Keratinocyte (primary cell): ENCODE data around the gene TAS1R3. TPM values are rescaled to one million over a fixed set of nuclear protein-coding genes. Genes with fewer than 3 reads are reported as not detected.

Source experiments
- DNase-seq: peaks from one replicate; pipeline ENCODE4 v3.0.0-alpha.2; 2011; ENCODE audit warnings: low read depth, missing footprints, low spot score
- FAIRE-seq: peaks from 2 replicates; lab custom pipeline; 2011; peaks lifted over from hg19 to GRCh38; lab: Jason Lieb, UNC
- H2AFZ ChIP-seq: 2 replicates; pipeline ENCODE4 v1.6.0; 2012; ENCODE audit warnings: low read length, control low read depth, inconsistent platforms; ENCODE audit not compliant: control insufficient read depth
- H3K27ac ChIP-seq: 2 replicates; pipeline ENCODE4 v1.5.1; 2011; ENCODE audit warnings: low read length; ENCODE audit not compliant: control insufficient read depth, insufficient read depth
- H3K27me3 ChIP-seq: 3 replicates; pipeline ENCODE4 v1.6.0; 2011; ENCODE audit warnings: low read length; ENCODE audit not compliant: control insufficient read depth, insufficient read depth; ENCODE audit errors: extremely low read depth
- H3K36me3 ChIP-seq, 2 experiments: 2 replicates in 1 of 2; 3 replicates in 1 of 2; pipeline ENCODE4 v1.5.1; 2011; ENCODE audit warnings: low read length in 2 of 2, mild to moderate bottlenecking in 1 of 2; ENCODE audit not compliant: control insufficient read depth in 2 of 2, insufficient read depth in 2 of 2; ENCODE audit errors: extremely low read depth in 1 of 2
- H3K4me1 ChIP-seq: 3 replicates; pipeline ENCODE4 v1.5.1; 2011; ENCODE audit warnings: low read length; ENCODE audit not compliant: control insufficient read depth, insufficient read depth; ENCODE audit errors: extremely low read depth
- H3K4me2 ChIP-seq: 3 replicates; pipeline ENCODE4 v1.6.0; 2011; ENCODE audit warnings: low read depth, low read length; ENCODE audit not compliant: control insufficient read depth, insufficient read depth; ENCODE audit errors: extremely low read depth
- H3K4me3 ChIP-seq, 3 experiments: fragments of 200-600 bp in 1 of 3; sonication (generic) in 1 of 3; 2 replicates in 2 of 3; 3 replicates in 1 of 3; pipeline ENCODE4 v1.5.1; 2011 to 2016; ENCODE audit warnings: low read length in 3 of 3, mild to moderate bottlenecking in 3 of 3, control low read depth in 2 of 3, inconsistent platforms in 1 of 3, low read depth in 1 of 3, mixed read lengths in 1 of 3, mixed run types in 1 of 3, moderate library complexity in 1 of 3; ENCODE audit not compliant: control insufficient read depth in 2 of 3, insufficient read depth in 2 of 3; ENCODE audit errors: extremely low read depth in 1 of 3
- H3K79me2 ChIP-seq: 2 replicates; pipeline ENCODE4 v1.6.0; 2012; ENCODE audit warnings: low read length; ENCODE audit not compliant: control insufficient read depth, insufficient read depth
- H3K9ac ChIP-seq: 3 replicates; pipeline ENCODE4 v1.6.0; 2011; ENCODE audit warnings: low read length; ENCODE audit not compliant: control insufficient read depth, insufficient read depth; ENCODE audit errors: extremely low read depth
- H3K9me1 ChIP-seq: 3 replicates; pipeline ENCODE4 v1.6.0; 2011; ENCODE audit warnings: low read length; ENCODE audit not compliant: control insufficient read depth, insufficient read depth; ENCODE audit errors: extremely low read depth
- H3K9me3 ChIP-seq: 2 replicates; pipeline ENCODE4 v1.5.1; 2012; ENCODE audit warnings: low read depth, low read length; ENCODE audit not compliant: control insufficient read depth
- H4K20me1 ChIP-seq: 3 replicates; pipeline ENCODE4 v1.6.0; 2011; ENCODE audit warnings: low read length; ENCODE audit not compliant: control insufficient read depth, insufficient read depth; ENCODE audit errors: extremely low read depth
- EZH2 ChIP-seq: IDR thresholded peaks from one replicate; pipeline ENCODE4 v1.6.1; 2012; ENCODE audit warnings: inconsistent platforms, mild to moderate bottlenecking, low read length, moderate library complexity
- dilution Hi-C: fragments of 300-500 bp; cut with MboI; formaldehyde crosslinking; loops from one replicate; pipeline ENCODE4 v1.7.0; 2020; ENCODE audit warnings: low sequenced_read_pairs; ENCODE audit not compliant: extremely low pct_ligation_motif_present
- polyA plus RNA-seq, 5 experiments: library from polyadenylated mRNA; depleted of rRNA in 3 of 5; stranded (reverse) in 3 of 5; stranded (forward) in 1 of 5; unstranded in 1 of 5; fragments of >200 nt; gene quantifications; 1 replicate in 1 of 5; 2 replicates in 3 of 5; 3 replicates in 1 of 5; pipeline versions ENCODE4 v1.2.1 to v1.2.3, GENCODE V29; 2011 to 2012; ENCODE audit warnings: missing spikeins in 2 of 5, low read depth in 1 of 5, low replicate concordance in 1 of 5
- TF ChIP-seq, protein P1 (sequence below), 3 experiments: IDR thresholded peaks in 1 of 3; conservative IDR thresholded peaks in 1 of 3; optimal IDR thresholded peaks in 1 of 3; 2 replicates in 2 of 3; 3 replicates in 1 of 3; pipeline versions ENCODE3 to v1.5.1; 2011; ENCODE audit warnings: low read length in 3 of 3, mild to moderate bottlenecking in 3 of 3, moderate library complexity in 2 of 3, control low read depth in 1 of 3, inconsistent platforms in 1 of 3; ENCODE audit not compliant: insufficient read depth in 2 of 3; ENCODE audit errors: extremely low read depth in 1 of 3

TAS1R3 gene
- polyA plus RNA-seq, 1 donor (not counting 4 experiments of a cell fraction or from before 2014, with no cell fraction given), result 0.04 TPM

DNA sequence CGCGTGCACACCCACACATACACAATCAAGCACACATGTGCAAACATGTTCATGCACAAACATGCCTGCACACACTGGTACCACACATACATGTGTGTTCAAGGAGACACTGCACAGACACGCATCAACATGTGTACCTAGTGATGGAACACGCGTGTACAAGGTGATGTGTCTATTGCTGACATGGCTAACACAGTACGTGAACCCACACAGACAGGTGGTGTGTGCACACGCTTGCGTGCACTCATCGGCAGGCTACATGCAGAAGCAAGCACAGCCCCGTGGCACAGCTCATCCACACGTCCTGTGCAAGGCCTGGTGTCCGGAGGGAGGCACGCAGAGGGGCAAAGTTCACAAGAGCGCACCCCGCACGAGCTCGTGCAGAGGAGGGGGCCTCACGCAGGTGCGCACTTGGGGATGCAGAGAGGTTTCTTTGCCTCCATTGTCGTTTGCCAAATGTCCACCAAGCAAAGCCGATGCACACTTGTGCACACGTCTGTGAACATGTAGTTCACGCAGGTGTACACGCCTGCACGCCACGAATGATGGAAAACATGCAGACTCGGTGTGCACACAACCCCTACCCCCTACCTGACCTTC, 24.3 kb upstream of the TAS1R3 start:
- DNase-seq (no peak), FAIRE-seq (peak; percentile 48)
- Histone ChIP-seq H3K27ac (peak overlapping the region; percentile 91), H3K4me3 (peak overlapping the region; percentile 76 to 87 (median 78)), H3K9me3 (no peaks in the 10 kb centered on the region), H4K20me1 (peaks cover 3% of the 10 kb centered on the region), H3K9me1 (no peaks in the 10 kb centered on the region), H2AFZ (no peak overlapping the region), H3K79me2 (peaks cover 24% of the 10 kb centered on the region), H3K27me3 (no peaks in the 10 kb centered on the region), H3K9ac (peak overlapping the region; percentile 69), H3K36me3 (peaks cover 11 to 13% of the 10 kb centered on the region in 2 experiments), H3K4me2 (peak overlapping the region; percentile 71), H3K4me1 (peaks cover 60% of the 10 kb centered on the region)
- TF ChIP-seq, protein P1, sequence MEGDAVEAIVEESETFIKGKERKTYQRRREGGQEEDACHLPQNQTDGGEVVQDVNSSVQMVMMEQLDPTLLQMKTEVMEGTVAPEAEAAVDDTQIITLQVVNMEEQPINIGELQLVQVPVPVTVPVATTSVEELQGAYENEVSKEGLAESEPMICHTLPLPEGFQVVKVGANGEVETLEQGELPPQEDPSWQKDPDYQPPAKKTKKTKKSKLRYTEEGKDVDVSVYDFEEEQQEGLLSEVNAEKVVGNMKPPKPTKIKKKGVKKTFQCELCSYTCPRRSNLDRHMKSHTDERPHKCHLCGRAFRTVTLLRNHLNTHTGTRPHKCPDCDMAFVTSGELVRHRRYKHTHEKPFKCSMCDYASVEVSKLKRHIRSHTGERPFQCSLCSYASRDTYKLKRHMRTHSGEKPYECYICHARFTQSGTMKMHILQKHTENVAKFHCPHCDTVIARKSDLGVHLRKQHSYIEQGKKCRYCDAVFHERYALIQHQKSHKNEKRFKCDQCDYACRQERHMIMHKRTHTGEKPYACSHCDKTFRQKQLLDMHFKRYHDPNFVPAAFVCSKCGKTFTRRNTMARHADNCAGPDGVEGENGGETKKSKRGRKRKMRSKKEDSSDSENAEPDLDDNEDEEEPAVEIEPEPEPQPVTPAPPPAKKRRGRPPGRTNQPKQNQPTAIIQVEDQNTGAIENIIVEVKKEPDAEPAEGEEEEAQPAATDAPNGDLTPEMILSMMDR (optimal IDR thresholded peaks at IDR 0.05 in 1 of 3, IDR thresholded peaks at IDR 0.05 in 1 of 3, conservative IDR thresholded peaks at IDR 0.05 in 1 of 3; ENCODE audit: extremely low read depth in 1 of 3, insufficient read depth in 2 of 3, low read length in 3 of 3), result no peak
- TF ChIP-seq EZH2, result no peak
- dilution Hi-C loops, result no loop called here

DNA sequence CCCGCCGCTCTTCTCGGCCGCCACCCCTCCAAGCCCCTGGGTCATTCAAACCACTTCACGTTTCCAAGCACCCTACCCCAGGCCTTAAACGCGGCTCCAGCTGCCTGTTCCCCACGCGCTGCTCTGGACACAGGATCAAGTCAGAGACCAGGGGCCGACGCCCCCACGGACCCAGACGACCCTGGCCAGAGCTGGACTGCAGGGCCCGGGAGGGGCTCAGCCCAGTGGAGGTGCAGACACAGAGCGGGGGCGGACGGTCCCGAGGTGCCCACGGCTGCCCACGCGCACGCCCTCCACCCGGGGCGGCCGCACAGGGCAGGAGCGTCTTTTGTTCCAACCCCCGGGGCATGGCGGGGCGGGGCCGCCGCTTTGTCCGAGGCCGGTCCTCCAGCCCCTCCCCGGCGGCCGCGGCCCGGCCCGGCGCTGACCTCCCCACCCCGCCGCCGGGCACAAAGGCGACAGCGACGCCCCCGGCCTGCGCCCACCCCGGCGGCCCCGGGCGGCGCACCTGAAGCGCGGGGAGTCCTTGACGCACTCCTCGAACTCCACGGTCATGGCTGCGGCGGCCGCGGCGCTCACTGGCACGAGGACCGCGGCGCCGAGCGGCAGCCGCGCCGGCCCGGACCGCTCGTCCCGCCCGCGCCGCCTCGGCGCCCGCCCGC, 23.7 kb upstream of the TAS1R3 start:
- Histone ChIP-seq H3K4me3 (peak overlapping the region; percentile 76 to 87 (median 78)), H3K4me2 (peak overlapping the region; percentile 71), H3K4me1 (peaks cover 60% of the 10 kb centered on the region), H3K36me3 (peaks cover 11 to 17% of the 10 kb centered on the region in 2 experiments), H3K9me3 (no peaks in the 10 kb centered on the region), H3K27ac (peak overlapping the region; percentile 31), H2AFZ (no peak overlapping the region), H3K9me1 (no peaks in the 10 kb centered on the region), H3K9ac (peak overlapping the region; percentile 69), H3K79me2 (peaks cover 24% of the 10 kb centered on the region), H4K20me1 (peaks cover 3% of the 10 kb centered on the region), H3K27me3 (no peaks in the 10 kb centered on the region)
- FAIRE-seq (no peak), DNase-seq (no peak)
- no peak for TF ChIP-seq EZH2
- TF ChIP-seq, protein P1 (optimal IDR thresholded peaks at IDR 0.05 in 1 of 3, IDR thresholded peaks at IDR 0.05 in 1 of 3, conservative IDR thresholded peaks at IDR 0.05 in 1 of 3; ENCODE audit: extremely low read depth in 1 of 3, insufficient read depth in 2 of 3, low read length in 3 of 3), result no peak
- dilution Hi-C loops, result no loop called here
